ENCODE data around the gene WDR86. TPM values are rescaled to one million over a fixed set of nuclear protein-coding genes. Genes with fewer than 3 reads are reported as not detected.

WDR86 gene
- polyA plus RNA-seq, 1 experiment, result 0.04 TPM

- peaks cover 31% of the 10 kb centered on the region for H3K27me3 ChIP-seq (ENCODE audit: control insufficient read depth, insufficient read depth, low read length)
- DNase-seq (ENCODE audit: low read depth), result no peak
- no peaks in the 10 kb centered on the region for H3K36me3 ChIP-seq (ENCODE audit: control insufficient read depth, insufficient read depth, low read length)
- CTCF ChIA-PET, result interaction anchor here (1.0 kb wide), 2 partner anchors 30 to 350 kb away, joined by 3 read pairs; no protein-coding TSS in a partner anchor
- POLR2A ChIA-PET, result no interaction called here
- no peak overlapping the region for H3K4me3 ChIP-seq (ENCODE audit: low read depth, low read length)
- TF ChIP-seq CTCF (IDR thresholded peaks at IDR 0.05; ENCODE audit: insufficient read depth, low read depth, low read length), result no peak
These were observed 2.8 kb downstream of the WDR86 start for GRCh38 chr7:151406886-151407583.

- no peak for TF ChIP-seq CTCF (IDR thresholded peaks at IDR 0.05; ENCODE audit: insufficient read depth, low read depth, low read length)
- Histone ChIP-seq H3K27me3 (ENCODE audit: control insufficient read depth, insufficient read depth, low read length) (peaks cover 23% of the 10 kb centered on the region), H3K4me3 (ENCODE audit: low read depth, low read length) (no peak overlapping the region), H3K36me3 (ENCODE audit: control insufficient read depth, insufficient read depth, low read length) (no peaks in the 10 kb centered on the region)
- CTCF ChIA-PET, result no interaction called here
- POLR2A ChIA-PET, result no interaction called here
- no peak for DNase-seq (ENCODE audit: low read depth)
These were observed 3.6 kb downstream of the WDR86 start for GRCh38 chr7:151406051-151406875.

GRCh38 chr7:151405588-151405987 lies 4.2 kb downstream of the WDR86 start:
- no peak for DNase-seq (ENCODE audit: low read depth)
- ChIA-PET CTCF (no interaction called here), POLR2A (no interaction called here)
- H3K36me3 ChIP-seq (ENCODE audit: control insufficient read depth, insufficient read depth, low read length), result no peaks in the 10 kb centered on the region
- TF ChIP-seq CTCF (IDR thresholded peaks at IDR 0.05; ENCODE audit: insufficient read depth, low read depth, low read length), result no peak
- no peak overlapping the region for H3K4me3 ChIP-seq (ENCODE audit: low read depth, low read length)
- peaks cover 18% of the 10 kb centered on the region for H3K27me3 ChIP-seq (ENCODE audit: control insufficient read depth, insufficient read depth, low read length)

GRCh38 chr7:151405056-151405455 lies 4.8 kb downstream of the WDR86 start:
- H3K4me3 ChIP-seq (ENCODE audit: low read depth, low read length), result no peak overlapping the region
- TF ChIP-seq CTCF (IDR thresholded peaks at IDR 0.05; ENCODE audit: insufficient read depth, low read depth, low read length), result no peak
- peaks cover 15% of the 10 kb centered on the region for H3K27me3 ChIP-seq (ENCODE audit: control insufficient read depth, insufficient read depth, low read length)
- H3K36me3 ChIP-seq (ENCODE audit: control insufficient read depth, insufficient read depth, low read length), result no peaks in the 10 kb centered on the region
- POLR2A ChIA-PET, result no interaction called here
- DNase-seq (ENCODE audit: low read depth), result no peak
- CTCF ChIA-PET, result no interaction called here

GRCh38 chr7:151404216-151405011 lies 5.4 kb downstream of the WDR86 start:
- no peak for TF ChIP-seq CTCF (IDR thresholded peaks at IDR 0.05; ENCODE audit: insufficient read depth, low read depth, low read length)
- Histone ChIP-seq H3K27me3 (ENCODE audit: control insufficient read depth, insufficient read depth, low read length) (peaks cover 17% of the 10 kb centered on the region), H3K4me3 (ENCODE audit: low read depth, low read length) (no peak overlapping the region), H3K36me3 (ENCODE audit: control insufficient read depth, insufficient read depth, low read length) (no peaks in the 10 kb centered on the region)
- ChIA-PET CTCF (interaction anchor here (1.3 kb wide), 1 partner anchor 11 kb away, joined by 4 read pairs; no protein-coding TSS in a partner anchor), POLR2A (no interaction called here)
- no peak for DNase-seq (ENCODE audit: low read depth)
